ENCODE results near the gene HCRTR1.

DNA sequence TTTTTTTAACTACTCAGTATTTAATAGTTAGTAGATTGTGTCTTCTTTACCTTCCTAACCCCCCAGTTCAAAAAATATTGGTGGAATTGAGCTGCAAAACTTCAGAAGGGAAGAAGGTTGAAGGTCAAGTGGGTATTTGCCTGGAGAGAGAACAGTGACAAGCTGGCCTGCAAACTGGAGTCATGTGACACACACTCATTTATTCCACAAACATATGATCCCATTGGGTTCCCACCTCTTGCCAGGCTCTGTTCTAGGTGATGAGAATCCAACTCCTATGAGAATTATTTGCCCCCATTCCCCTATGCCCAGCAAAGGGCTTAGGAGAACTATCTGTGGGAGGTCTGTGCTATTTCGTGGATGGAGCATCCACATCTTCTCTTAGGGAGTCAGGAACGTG, 30.7 kb downstream of the HCRTR1 start:
- TF ChIP-seq, protein P1, sequence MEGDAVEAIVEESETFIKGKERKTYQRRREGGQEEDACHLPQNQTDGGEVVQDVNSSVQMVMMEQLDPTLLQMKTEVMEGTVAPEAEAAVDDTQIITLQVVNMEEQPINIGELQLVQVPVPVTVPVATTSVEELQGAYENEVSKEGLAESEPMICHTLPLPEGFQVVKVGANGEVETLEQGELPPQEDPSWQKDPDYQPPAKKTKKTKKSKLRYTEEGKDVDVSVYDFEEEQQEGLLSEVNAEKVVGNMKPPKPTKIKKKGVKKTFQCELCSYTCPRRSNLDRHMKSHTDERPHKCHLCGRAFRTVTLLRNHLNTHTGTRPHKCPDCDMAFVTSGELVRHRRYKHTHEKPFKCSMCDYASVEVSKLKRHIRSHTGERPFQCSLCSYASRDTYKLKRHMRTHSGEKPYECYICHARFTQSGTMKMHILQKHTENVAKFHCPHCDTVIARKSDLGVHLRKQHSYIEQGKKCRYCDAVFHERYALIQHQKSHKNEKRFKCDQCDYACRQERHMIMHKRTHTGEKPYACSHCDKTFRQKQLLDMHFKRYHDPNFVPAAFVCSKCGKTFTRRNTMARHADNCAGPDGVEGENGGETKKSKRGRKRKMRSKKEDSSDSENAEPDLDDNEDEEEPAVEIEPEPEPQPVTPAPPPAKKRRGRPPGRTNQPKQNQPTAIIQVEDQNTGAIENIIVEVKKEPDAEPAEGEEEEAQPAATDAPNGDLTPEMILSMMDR (IDR thresholded peaks at IDR 0.05) = no peak
- TF ChIP-seq POLR2A (IDR thresholded peaks at IDR 0.05) = no peak
